Hepatocyte (in vitro differentiated cells): Measurements from ENCODE around the gene CORO1C.

Experiments
- EZH2 ChIP-seq: fragments of 200-600 bp; sonication (generic); IDR thresholded peaks from 2 replicates; pipeline ENCODE4 v1.6.1; 2016; ENCODE audit warnings: antibody characterized with exemption, mild to moderate bottlenecking, borderline replicate concordance
- EZH2phosphoT487 ChIP-seq: fragments of 200-600 bp; sonication (generic); IDR thresholded peaks from one replicate; pipeline ENCODE4 v1.6.1; 2018; ENCODE audit warnings: antibody characterized with exemption, mild to moderate bottlenecking, low read depth, moderate library complexity; ENCODE audit not compliant: unreplicated experiment, severe bottlenecking
- TF ChIP-seq, protein P1 (sequence below): fragments of 200-600 bp; sonication (generic); IDR thresholded peaks from 2 replicates; pipeline ENCODE4 v1.5.1; 2016; ENCODE audit warnings: antibody characterized with exemption, mild to moderate bottlenecking; ENCODE audit not compliant: poor library complexity

DNA sequence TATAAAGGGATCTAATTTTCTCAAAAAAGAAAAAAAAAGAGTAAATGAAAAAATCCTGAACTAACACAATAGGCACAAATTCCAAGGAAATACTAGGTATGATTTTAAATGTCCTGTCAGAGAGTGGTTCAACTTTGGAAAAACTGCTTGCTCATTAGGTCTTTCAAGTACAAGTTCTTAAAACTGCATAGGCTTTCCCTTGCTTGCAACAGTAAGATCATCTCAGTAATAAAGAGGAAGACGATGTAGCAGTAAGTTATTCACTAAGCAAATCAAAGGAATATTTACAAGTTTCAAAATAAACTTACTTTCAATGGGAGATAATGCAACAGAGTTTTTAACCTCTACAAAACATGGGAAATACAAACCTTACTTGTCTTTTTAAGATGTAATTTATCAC is 21.6 kb downstream of the CORO1C start:
- TF ChIP-seq, protein P1, sequence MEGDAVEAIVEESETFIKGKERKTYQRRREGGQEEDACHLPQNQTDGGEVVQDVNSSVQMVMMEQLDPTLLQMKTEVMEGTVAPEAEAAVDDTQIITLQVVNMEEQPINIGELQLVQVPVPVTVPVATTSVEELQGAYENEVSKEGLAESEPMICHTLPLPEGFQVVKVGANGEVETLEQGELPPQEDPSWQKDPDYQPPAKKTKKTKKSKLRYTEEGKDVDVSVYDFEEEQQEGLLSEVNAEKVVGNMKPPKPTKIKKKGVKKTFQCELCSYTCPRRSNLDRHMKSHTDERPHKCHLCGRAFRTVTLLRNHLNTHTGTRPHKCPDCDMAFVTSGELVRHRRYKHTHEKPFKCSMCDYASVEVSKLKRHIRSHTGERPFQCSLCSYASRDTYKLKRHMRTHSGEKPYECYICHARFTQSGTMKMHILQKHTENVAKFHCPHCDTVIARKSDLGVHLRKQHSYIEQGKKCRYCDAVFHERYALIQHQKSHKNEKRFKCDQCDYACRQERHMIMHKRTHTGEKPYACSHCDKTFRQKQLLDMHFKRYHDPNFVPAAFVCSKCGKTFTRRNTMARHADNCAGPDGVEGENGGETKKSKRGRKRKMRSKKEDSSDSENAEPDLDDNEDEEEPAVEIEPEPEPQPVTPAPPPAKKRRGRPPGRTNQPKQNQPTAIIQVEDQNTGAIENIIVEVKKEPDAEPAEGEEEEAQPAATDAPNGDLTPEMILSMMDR, result no peak
- TF ChIP-seq EZH2phosphoT487, result no peak
- TF ChIP-seq EZH2, result no peak
